ENCODE results near the gene PRSS21.

PRSS21 gene

DNA sequence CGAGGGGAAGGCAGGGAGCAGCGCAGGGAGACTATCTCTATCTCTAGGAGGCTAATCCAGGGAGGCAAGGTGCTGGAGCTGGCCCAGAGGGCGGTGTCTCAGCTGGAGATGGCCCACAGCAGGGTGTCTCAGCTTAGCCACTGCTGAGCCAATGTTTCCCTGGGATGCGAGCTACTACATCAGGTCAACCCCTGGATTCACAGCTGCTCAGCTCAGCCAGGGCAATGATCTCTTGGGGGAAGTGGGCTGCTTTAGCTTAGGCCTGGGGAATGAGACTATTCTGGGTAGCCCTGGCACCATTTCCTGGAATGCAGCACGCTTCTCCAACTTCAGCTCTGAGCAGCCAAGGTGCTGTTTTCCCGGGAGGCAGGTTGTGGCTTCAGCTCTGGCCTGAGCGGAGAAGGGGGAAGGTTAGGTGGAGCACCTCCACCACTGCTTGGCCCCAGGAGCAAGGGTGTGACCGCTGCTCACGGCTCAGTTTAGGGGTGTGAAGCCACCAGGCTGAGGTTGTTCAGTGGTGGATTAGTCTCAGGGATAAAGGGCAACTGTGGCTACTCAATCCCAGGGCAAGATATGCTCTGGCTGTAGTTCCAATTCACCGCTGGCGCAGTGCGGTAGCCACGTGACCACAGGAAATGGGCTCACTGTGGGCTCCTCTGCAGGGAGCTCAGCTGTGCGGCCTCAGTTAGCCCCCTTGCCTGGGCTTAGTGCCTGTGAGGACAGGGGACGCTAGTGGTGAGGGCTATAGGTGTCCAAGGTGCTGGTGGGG, 5.2 kb upstream of the PRSS21 start:
- TF ChIP-seq CTCF (conservative IDR thresholded peaks at IDR 0.05) (no peak), ZFX (IDR thresholded peaks at IDR 0.05) (no peak)
- H3K27ac ChIP-seq, result no peak overlapping the region

GRCh38 chr16:2813771-2814221, 3.2 kb upstream of the PRSS21 start:
- no peak for TF ChIP-seq ZFX (IDR thresholded peaks at IDR 0.05)
- no peak overlapping the region for H3K27ac ChIP-seq

DNA sequence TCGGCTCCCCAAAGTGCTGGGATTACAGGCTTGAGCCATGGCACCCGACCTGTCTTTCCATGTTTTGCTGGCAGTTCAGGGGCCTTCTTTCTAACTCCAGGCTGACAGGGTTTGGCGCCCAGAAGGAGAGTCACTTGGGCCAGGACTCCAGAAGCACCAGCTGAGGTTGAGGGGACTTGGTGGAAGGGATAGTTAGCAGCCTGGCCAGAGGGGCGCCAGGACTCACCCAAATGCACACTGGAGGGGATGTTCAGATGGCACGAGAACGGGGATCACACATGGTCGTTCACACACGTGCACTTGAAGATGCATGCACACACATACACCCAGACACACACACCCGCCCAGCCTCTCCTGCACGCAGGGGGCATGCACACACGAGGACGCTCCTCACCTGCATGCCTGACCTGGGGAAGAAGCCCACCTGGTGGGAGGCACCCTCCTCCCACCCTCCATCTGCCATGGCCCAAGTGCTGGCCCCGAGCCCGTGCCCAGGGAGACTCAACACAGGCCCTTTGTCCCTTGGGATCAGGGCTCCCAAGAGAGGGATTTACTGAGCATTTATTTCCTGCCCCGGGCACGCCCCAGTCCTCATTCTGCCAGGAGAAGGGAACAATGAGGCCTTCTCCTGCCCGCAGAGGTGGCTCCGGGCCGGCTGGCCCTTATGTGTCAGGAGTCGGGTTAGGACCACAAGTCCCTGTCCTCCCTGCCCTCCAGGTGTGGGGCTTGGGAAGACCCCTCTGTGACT, 2.3 kb upstream of the PRSS21 start:
- no peak overlapping the region for H3K27ac ChIP-seq
- TF ChIP-seq CTCF (conservative IDR thresholded peaks at IDR 0.05), result no peak
- TF ChIP-seq ZFX (IDR thresholded peaks at IDR 0.05), result no peak

DNA sequence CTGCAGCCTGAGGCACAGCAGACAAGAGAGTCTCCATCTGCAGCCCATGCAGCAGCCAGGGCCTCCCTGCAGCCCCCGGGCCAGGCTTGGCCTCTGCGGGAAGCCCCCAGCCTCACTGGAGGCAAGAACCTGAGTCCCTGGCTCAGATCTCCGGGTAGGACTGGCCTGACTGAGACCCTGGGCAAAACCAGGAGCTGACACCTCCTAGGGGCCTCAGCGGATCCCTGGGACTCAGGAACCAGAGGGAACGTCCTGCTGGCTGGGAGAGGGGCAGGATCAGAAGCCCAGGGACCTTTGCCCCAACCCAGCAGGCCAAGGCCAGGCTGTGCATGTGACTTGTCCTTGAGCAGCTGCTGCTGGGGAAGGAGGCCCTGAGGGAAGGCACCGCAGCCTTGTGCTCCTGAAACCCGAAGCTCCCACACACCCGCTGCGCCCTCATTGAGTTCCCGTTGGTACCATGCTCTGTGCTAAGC, 1.7 kb upstream of the PRSS21 start:
- H3K27ac ChIP-seq, result no peak overlapping the region
- no peak for TF ChIP-seq ZFX (IDR thresholded peaks at IDR 0.05)
- TF ChIP-seq CTCF (conservative IDR thresholded peaks at IDR 0.05), result no peak

GRCh38 chr16:2817340-2818271, 569 bp downstream of the PRSS21 start:
- H3K27ac ChIP-seq, result no peak overlapping the region
- TF ChIP-seq ZFX (IDR thresholded peaks at IDR 0.05) (no peak), CTCF (conservative IDR thresholded peaks at IDR 0.05) (no peak; the same call in 1 of the 2 replicates)

- H3K27ac ChIP-seq, result no peak overlapping the region
- TF ChIP-seq ZFX (IDR thresholded peaks at IDR 0.05), result no peak
- no peak for TF ChIP-seq CTCF (conservative IDR thresholded peaks at IDR 0.05)
Observed at GRCh38 chr16:2818272-2818876, 1.3 kb downstream of the PRSS21 start.
